ENCODE measurements around the gene STAC2. TPM values are rescaled to one million over a fixed set of nuclear protein-coding genes. Genes with fewer than 3 reads are reported as not detected.

Gene STAC2
- total RNA-seq, 1 experiment from 2014 or later, result 0.08 TPM

- Histone ChIP-seq H3K4me1 (ENCODE audit: control insufficient read depth, insufficient read depth, low read length) (no peaks in the 10 kb centered on the region; the same call in 1 of the 2 replicates), H3K9me3 (ENCODE audit: control insufficient read depth, insufficient read depth, low read depth, low read length) (no peaks in the 10 kb centered on the region), H3K27me3 (ENCODE audit: control insufficient read depth, insufficient read depth, low read length) (no peaks in the 10 kb centered on the region), H3K27ac (ENCODE audit: low read length) (no peak overlapping the region), H3K36me3 (ENCODE audit: control insufficient read depth, insufficient read depth, low read length) (no peaks in the 10 kb centered on the region), H3K4me3 (ENCODE audit: low read depth in 2 of 2, low read length in 2 of 2) (no peak overlapping the region)
- no TSS peak for BruUV-seq (replicated peaks)
- ChIA-PET CTCF (interaction anchor here (0.5 to 2.5 kb wide), 5 partner anchors 32 to 350 kb away, joined by 5 to 26 read pairs (median 10); no protein-coding TSS in a partner anchor), POLR2A (interaction anchor here (0.7 kb wide), 1 partner anchor 38 kb away, joined by 3 read pairs; no protein-coding TSS in a partner anchor)
- ATAC-seq (peak; percentile 90), DNase-seq (ENCODE audit: low read depth, low spot score) (peak; percentile 51)
- intact Hi-C loops (cut with micrococcal nuclease; ENCODE audit: unreplicated experiment), result loop anchor here (2.0 kb wide), 1 partner anchor 38 kb away; no protein-coding TSS in a partner anchor
- TF ChIP-seq, protein P1, sequence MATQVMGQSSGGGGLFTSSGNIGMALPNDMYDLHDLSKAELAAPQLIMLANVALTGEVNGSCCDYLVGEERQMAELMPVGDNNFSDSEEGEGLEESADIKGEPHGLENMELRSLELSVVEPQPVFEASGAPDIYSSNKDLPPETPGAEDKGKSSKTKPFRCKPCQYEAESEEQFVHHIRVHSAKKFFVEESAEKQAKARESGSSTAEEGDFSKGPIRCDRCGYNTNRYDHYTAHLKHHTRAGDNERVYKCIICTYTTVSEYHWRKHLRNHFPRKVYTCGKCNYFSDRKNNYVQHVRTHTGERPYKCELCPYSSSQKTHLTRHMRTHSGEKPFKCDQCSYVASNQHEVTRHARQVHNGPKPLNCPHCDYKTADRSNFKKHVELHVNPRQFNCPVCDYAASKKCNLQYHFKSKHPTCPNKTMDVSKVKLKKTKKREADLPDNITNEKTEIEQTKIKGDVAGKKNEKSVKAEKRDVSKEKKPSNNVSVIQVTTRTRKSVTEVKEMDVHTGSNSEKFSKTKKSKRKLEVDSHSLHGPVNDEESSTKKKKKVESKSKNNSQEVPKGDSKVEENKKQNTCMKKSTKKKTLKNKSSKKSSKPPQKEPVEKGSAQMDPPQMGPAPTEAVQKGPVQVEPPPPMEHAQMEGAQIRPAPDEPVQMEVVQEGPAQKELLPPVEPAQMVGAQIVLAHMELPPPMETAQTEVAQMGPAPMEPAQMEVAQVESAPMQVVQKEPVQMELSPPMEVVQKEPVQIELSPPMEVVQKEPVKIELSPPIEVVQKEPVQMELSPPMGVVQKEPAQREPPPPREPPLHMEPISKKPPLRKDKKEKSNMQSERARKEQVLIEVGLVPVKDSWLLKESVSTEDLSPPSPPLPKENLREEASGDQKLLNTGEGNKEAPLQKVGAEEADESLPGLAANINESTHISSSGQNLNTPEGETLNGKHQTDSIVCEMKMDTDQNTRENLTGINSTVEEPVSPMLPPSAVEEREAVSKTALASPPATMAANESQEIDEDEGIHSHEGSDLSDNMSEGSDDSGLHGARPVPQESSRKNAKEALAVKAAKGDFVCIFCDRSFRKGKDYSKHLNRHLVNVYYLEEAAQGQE (IDR thresholded peaks at IDR 0.05; ENCODE audit: insufficient read depth in 1 of 2, low read depth in 2 of 2, low read length in 1 of 2), result no peak
- TF ChIP-seq, protein P2, sequence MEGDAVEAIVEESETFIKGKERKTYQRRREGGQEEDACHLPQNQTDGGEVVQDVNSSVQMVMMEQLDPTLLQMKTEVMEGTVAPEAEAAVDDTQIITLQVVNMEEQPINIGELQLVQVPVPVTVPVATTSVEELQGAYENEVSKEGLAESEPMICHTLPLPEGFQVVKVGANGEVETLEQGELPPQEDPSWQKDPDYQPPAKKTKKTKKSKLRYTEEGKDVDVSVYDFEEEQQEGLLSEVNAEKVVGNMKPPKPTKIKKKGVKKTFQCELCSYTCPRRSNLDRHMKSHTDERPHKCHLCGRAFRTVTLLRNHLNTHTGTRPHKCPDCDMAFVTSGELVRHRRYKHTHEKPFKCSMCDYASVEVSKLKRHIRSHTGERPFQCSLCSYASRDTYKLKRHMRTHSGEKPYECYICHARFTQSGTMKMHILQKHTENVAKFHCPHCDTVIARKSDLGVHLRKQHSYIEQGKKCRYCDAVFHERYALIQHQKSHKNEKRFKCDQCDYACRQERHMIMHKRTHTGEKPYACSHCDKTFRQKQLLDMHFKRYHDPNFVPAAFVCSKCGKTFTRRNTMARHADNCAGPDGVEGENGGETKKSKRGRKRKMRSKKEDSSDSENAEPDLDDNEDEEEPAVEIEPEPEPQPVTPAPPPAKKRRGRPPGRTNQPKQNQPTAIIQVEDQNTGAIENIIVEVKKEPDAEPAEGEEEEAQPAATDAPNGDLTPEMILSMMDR (IDR thresholded peaks at IDR 0.05), result peak; percentile 85
- no peak for TF ChIP-seq SIN3A (IDR thresholded peaks at IDR 0.05; ENCODE audit: borderline replicate concordance, insufficient read depth, low read depth, low read length)
- in situ Hi-C loops (cut with HindIII; ENCODE audit: low pct_unique_long_range_greater_than_20kb, low sequenced_read_pairs), result no loop called here
Observed at GRCh38 chr17:39244600-39245570, 19.1 kb upstream of the STAC2 start.

DNA sequence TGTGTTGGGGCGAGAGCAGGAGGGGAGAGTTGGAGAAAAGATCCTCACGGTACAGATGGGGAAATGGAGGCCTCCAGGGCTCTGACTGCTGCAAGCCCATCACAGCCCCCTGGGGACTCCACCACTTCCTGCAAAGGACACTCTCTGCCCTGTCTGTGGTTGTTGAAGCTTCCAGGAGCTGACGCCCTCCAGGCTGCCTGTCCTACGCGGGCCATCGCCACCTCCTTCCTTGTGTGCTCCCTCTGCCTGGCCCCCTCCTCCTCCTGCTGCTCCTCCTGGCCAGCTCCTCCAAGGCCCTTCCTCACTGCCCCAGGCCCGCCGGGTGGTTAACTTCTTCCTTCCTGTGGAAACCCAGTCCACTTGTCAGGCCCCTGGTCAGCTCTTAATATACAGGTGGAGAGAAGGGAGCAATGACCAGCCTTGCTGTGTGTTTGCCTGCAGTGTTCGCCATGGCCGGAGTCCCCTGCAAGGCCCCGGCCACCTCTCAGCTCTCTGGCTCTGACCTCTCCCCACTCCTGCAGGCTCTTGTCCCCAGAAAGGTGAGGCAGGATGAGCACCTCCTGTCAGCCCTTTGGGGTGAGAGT lies 18.4 kb upstream of the STAC2 start:
- ChIA-PET CTCF (interaction anchor here (0.5 to 2.5 kb wide), 5 partner anchors 32 to 350 kb away, joined by 5 to 26 read pairs (median 10); no protein-coding TSS in a partner anchor), POLR2A (interaction anchor here (0.7 kb wide), 1 partner anchor 38 kb away, joined by 3 read pairs; no protein-coding TSS in a partner anchor)
- no peak overlapping the region for H3K4me3 ChIP-seq (ENCODE audit: low read depth in 2 of 2, low read length in 2 of 2)
- H3K4me1 ChIP-seq (ENCODE audit: control insufficient read depth, insufficient read depth, low read length), result no peaks in the 10 kb centered on the region; the same call in 1 of the 2 replicates
- no peak for DNase-seq (ENCODE audit: low read depth, low spot score)
- intact Hi-C loops (cut with micrococcal nuclease; ENCODE audit: unreplicated experiment), result loop anchor here (2.0 kb wide), 1 partner anchor 37 kb away; no protein-coding TSS in a partner anchor
- BruUV-seq (replicated peaks), result no TSS peak
- no peaks in the 10 kb centered on the region for H3K9me3 ChIP-seq (ENCODE audit: control insufficient read depth, insufficient read depth, low read depth, low read length)
- no peak overlapping the region for H3K27ac ChIP-seq (ENCODE audit: low read length)
- ATAC-seq, result no peak; the same call in 1 of the 2 replicates
- no peaks in the 10 kb centered on the region for H3K36me3 ChIP-seq (ENCODE audit: control insufficient read depth, insufficient read depth, low read length)
- no peak for TF ChIP-seq POLR2AphosphoS5 (IDR thresholded peaks at IDR 0.05; ENCODE audit: low read depth, low read length)
- no peak for TF ChIP-seq SIN3A (IDR thresholded peaks at IDR 0.05; ENCODE audit: borderline replicate concordance, insufficient read depth, low read depth, low read length)
- no peak for TF ChIP-seq TCF7L2 (IDR thresholded peaks at IDR 0.05; ENCODE audit: low read depth, low read length)
- TF ChIP-seq, protein P1 (IDR thresholded peaks at IDR 0.05; ENCODE audit: insufficient read depth in 1 of 2, low read depth in 2 of 2, low read length in 1 of 2), result no peak
- TF ChIP-seq, protein P2 (IDR thresholded peaks at IDR 0.05), result no peak
- in situ Hi-C loops (cut with HindIII; ENCODE audit: low pct_unique_long_range_greater_than_20kb, low sequenced_read_pairs), result no loop called here
- no peaks in the 10 kb centered on the region for H3K27me3 ChIP-seq (ENCODE audit: control insufficient read depth, insufficient read depth, low read length)
